Left lung (tissue), 10 donors: ENCODE measurements around the gene OR51F1. TPM values are rescaled to one million over a fixed set of nuclear protein-coding genes. Genes with fewer than 3 reads are reported as not detected.
"Not testable (repeated sequence)": the region's sequence is repeated elsewhere in the genome, so short reads cannot be mapped to it uniquely, and the experiment has no call there.

Experiments used
- ATAC-seq: fragments of 200-7000 bp; cut with Tn5 transposase; one replicate; pipeline ENCODE4 v1.9.1; 2020; ENCODE audit warnings: moderate library complexity
- DNase-seq, 4 donors: peaks; one replicate each; pipeline ENCODE4 v3.0.0-alpha.2; 2013 to 2020
- H3K27ac ChIP-seq, 2 donors: fragments of 200-600 bp; sonication (generic) in 1 of 2; one replicate each; pipeline versions ENCODE4 v1.5.0 to v1.8.0; 2020 to 2021
- H3K27me3 ChIP-seq, 2 donors: fragments of 200-600 bp; sonication (generic) in 1 of 2; one replicate each; pipeline versions ENCODE4 v1.5.0 to v1.8.0; 2020 to 2021
- H3K36me3 ChIP-seq, 2 donors: fragments of 200-600 bp; sonication (generic) in 1 of 2; one replicate each; pipeline versions ENCODE4 v1.5.0 to v1.8.0; 2020 to 2021
- H3K4me1 ChIP-seq, 2 donors: fragments of 200-600 bp; one replicate each; pipeline ENCODE4 v1.8.0; 2021
- H3K4me3 ChIP-seq, 2 donors: fragments of 200-600 bp; sonication (generic) in 1 of 2; one replicate each; pipeline versions ENCODE4 v1.5.0 to v1.8.0; 2020 to 2021; ENCODE audit warnings: mild to moderate bottlenecking in 1 of 2
- H3K9me3 ChIP-seq, 2 donors: fragments of 200-600 bp; sonication (generic) in 1 of 2; one replicate each; pipeline versions ENCODE4 v1.5.0 to v1.8.0; 2020 to 2021
- CTCF ChIP-seq, 2 donors: fragments of 200-600 bp; sonication (generic) in 1 of 2; IDR thresholded peaks; one replicate each; pipeline versions ENCODE4 v1.5.0 to v1.8.0; 2021; ENCODE audit warnings: antibody characterized with exemption in 2 of 2
- intact Hi-C, 2 donors: fragments of 100-400 bp; cut with DNase I; formaldehyde crosslinking; loops; one replicate each; pipeline versions ENCODE4 v1.11.2 to v1.14.2; 2022
- polyA plus RNA-seq, 6 donors: library from polyadenylated mRNA; unstranded; fragments of 120-200 nt; gene quantifications; one replicate each; pipeline ENCODE4 v1.2.1, GENCODE V29; 2013; ENCODE audit not compliant: insufficient read length in 6 of 6
- total RNA-seq, 2 donors: library from RNA; stranded (reverse); fragmentation: NEBNext Ultra II Directional; extraction: Animal tissue kit (Norgen Biotek cat#: 25700); gene quantifications; one replicate each; pipeline ENCODE4 v1.2.1, GENCODE V29; 2021
- donor health status: DM: no; HTN: yes; CAD: no.
- donor health status: DM: no; HTN: no; CAD: no.

The OR51F1 gene
- total and polyA plus RNA-seq, 8 donors: not detected

DNA sequence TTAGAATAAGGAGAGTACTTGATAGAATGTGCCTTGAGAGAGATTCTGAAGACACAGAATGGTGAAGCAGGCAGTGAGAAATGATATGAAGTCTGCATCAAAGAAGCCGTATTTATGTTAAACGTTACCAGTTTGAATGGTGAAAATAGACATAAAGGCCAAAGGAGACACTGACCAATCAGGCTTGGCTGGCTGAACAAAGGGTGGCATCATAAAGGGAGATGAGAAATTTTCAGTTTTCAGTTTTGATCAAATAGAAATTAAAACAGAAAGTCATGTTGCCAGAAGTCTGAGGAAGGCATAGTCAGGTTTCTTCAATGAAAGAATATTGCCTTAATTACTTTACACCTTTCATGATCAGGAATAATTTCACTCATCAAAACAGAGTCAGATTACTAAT, 6.6 kb downstream of the OR51F1 start:
- intact Hi-C loops: no loop called here
- Histone ChIP-seq H3K4me1 (no peaks in the 10 kb centered on the region), H3K9me3 (no peaks in the 10 kb centered on the region), H3K4me3 (no peak overlapping the region), H3K36me3 (no peaks in the 10 kb centered on the region), H3K27ac (no peak overlapping the region), H3K27me3 (no peaks in the 10 kb centered on the region)
- no peak for ATAC-seq
- DNase-seq: no peak
- TF ChIP-seq CTCF (IDR thresholded peaks at IDR 0.05): no peak

DNA sequence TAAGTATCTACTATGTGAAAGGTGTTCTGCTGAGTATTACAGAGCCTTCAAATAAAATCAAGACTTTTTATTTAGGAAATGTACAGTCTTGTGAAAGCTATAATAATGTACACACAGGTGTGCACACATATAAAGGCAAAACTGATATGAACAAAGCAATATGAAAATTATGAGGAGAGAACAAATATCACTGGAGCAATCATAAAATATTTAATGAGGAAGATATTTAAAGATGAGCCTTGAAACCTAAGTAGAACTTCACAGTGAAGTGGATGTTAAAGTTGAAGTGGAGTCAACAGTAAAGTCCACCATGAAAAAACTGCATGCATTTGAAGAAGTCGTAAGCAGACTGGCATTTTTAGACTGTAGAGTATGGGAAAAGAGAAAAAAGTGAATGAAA, 18.5 kb downstream of the OR51F1 start:
- no peak for DNase-seq
- Histone ChIP-seq H3K27ac (no peak overlapping the region), H3K4me1 (no peaks in the 10 kb centered on the region), H3K36me3 (no peaks in the 10 kb centered on the region), H3K27me3 (no peaks in the 10 kb centered on the region), H3K9me3 (no peaks in the 10 kb centered on the region), H3K4me3 (no peak overlapping the region)
- intact Hi-C loops: no loop called here
- no peak for ATAC-seq
- TF ChIP-seq CTCF (IDR thresholded peaks at IDR 0.05): no peak

- no peak overlapping the region for H3K4me3 ChIP-seq
- no peaks in the 10 kb centered on the region for H3K4me1 ChIP-seq
- no peak overlapping the region for H3K27ac ChIP-seq
- H3K36me3 ChIP-seq: no peaks in the 10 kb centered on the region
- ATAC-seq (no peak), DNase-seq (no peak)
- no peaks in the 10 kb centered on the region for H3K9me3 ChIP-seq
- no peaks in the 10 kb centered on the region for H3K27me3 ChIP-seq
- TF ChIP-seq CTCF (IDR thresholded peaks at IDR 0.05): no peak
- intact Hi-C loops: no loop called here
These were observed 21.3 kb downstream of the OR51F1 start for GRCh38 chr11:4748438-4748837.

GRCh38 chr11:4740735-4741134, 29.0 kb downstream of the OR51F1 start:
- no peak for ATAC-seq
- DNase-seq: no peak
- Histone ChIP-seq H3K4me1 (no peaks in the 10 kb centered on the region), H3K9me3 (no peaks in the 10 kb centered on the region), H3K27ac (no peak overlapping the region), H3K36me3 (no peaks in the 10 kb centered on the region), H3K4me3 (no peak overlapping the region), H3K27me3 (no peaks in the 10 kb centered on the region)
- intact Hi-C loops: no loop called here
- TF ChIP-seq CTCF (IDR thresholded peaks at IDR 0.05): no peak

DNA sequence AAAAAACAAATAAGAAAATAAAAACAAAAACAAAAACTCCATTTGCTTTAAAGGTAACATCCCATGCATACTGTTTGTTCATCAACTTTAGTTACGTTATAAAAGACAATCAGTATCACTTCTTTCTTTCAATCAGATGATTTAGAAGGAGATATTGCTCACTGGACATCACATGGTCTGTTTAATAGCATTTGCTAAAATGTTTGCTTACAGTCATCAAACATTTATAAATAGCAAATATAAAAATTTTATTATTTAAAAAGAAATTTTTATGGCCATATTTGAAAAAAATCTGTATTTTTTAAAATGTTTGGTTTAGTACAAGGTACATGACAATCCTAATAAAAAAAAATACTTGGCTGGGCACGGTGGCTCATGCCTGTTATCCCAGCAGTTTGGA, 42.6 kb downstream of the OR51F1 start:
- no peak for DNase-seq
- no peak for ATAC-seq
- Histone ChIP-seq H3K4me3 (no peak overlapping the region), H3K27ac (no peak overlapping the region), H3K4me1 (no peaks in the 10 kb centered on the region), H3K9me3 (no peaks in the 10 kb centered on the region), H3K36me3 (no peaks in the 10 kb centered on the region), H3K27me3 (no peaks in the 10 kb centered on the region)
- TF ChIP-seq CTCF (IDR thresholded peaks at IDR 0.05): no peak
- intact Hi-C loops: no loop called here

DNA sequence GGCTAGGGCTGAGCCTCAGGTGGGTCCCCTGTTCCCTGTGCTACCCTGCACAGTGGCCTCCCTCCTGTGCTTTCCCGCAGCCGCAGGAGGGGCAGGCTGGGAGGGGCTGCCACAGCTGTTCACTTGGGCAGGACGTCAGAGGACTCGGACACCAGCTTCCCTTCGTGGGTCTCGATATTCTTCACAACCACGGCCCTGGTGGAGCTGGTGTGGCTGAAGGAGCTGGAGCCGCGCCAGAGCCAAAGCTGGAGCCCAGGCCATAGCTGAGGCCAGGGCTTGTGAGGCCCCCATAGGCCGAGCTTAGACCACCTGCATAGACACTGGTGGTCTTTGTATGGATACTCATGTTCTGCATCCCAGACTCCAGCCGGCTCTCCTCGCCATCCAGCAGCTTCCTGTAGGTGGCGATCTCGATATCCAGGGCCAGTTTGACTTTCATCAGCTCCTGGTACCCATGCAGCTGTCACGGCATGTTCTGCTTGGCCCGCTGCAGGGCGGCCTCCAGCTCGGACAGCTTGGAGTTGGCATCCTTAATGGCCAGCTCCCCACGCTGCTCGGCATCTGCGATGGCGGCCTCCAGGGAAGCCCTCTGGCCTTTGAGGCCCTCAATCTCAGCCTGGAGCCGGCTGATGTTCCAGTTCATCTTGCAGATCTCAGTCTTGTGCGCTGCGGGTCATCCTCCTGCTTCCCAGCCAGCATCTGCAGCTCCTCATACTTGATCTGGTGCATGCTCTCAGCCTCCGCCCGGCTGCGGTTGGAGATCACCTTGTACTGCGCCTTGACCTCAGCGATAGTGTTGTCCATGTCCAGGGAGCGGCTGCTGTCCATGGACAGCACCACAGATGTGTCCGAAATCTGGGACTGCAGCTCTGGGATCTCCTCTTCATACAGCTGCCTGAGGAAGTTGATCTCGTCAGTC, 46.9 kb downstream of the OR51F1 start:
- H3K4me1 ChIP-seq, H3K27me3 ChIP-seq, H3K36me3 ChIP-seq, H3K4me3 ChIP-seq, ATAC-seq, intact Hi-C loops, H3K9me3 ChIP-seq, H3K27ac ChIP-seq: not testable (repeated sequence)
- DNase-seq: peak in 1 of 4 donors; percentile 68
